Activated effector memory CD4-positive, alpha-beta T cell treated with anti-CD3 and anti-CD28 coated beads, Interleukin-2, amount 50 U/mL, for 16 hours (primary cell): ENCODE data around the gene RTN4.
"Not testable (repeated sequence)": the region's sequence is repeated elsewhere in the genome, so short reads cannot be mapped to it uniquely, and the experiment has no call there.

Source experiments
- DNase-seq: peaks from one replicate; pipeline ENCODE4 v3.0.0-alpha.2; 2020

RTN4 gene

GRCh38 chr2:55009277-55010060 lies 40.8 kb downstream of the RTN4 start:
- no peak for DNase-seq

- no peak for DNase-seq
Measured at GRCh38 chr2:55006306-55006705, 43.9 kb downstream of the RTN4 start.

GRCh38 chr2:55003706-55004639 lies 46.3 kb downstream of the RTN4 start:
- DNase-seq = no peak

GRCh38 chr2:55001716-55002115 lies 48.5 kb downstream of the RTN4 start:
- DNase-seq = no peak

GRCh38 chr2:55000341-55000740 lies 49.9 kb downstream of the RTN4 start:
- no peak for DNase-seq

- DNase-seq = no peak
Measured at GRCh38 chr2:54999182-54999581, 51.1 kb downstream of the RTN4 start.

GRCh38 chr2:54997826-54998225 lies 52.4 kb downstream of the RTN4 start:
- DNase-seq = no peak

- DNase-seq = no peak
Measured at GRCh38 chr2:54995553-54995952, 54.7 kb downstream of the RTN4 start.

GRCh38 chr2:54990694-54991093 lies 59.6 kb downstream of the RTN4 start:
- not testable (repeated sequence) for DNase-seq

GRCh38 chr2:54988612-54989011 lies 61.6 kb downstream of the RTN4 start:
- no peak for DNase-seq

GRCh38 chr2:54986264-54986663 lies 64.0 kb downstream of the RTN4 start:
- no peak for DNase-seq

- no peak for DNase-seq
Measured at GRCh38 chr2:54984476-54984875, 65.8 kb downstream of the RTN4 start.

- DNase-seq = no peak
Measured at GRCh38 chr2:54983345-54984220, 66.7 kb downstream of the RTN4 start.

- no peak for DNase-seq
Measured at GRCh38 chr2:54981385-54981784, 68.9 kb downstream of the RTN4 start.

GRCh38 chr2:54979321-54980044 lies 70.8 kb downstream of the RTN4 start:
- DNase-seq = no peak

GRCh38 chr2:54977149-54977548 lies 73.1 kb downstream of the RTN4 start:
- no peak for DNase-seq

GRCh38 chr2:54975598-54976492 lies 74.4 kb downstream of the RTN4 start:
- no peak for DNase-seq

- DNase-seq = no peak
Measured at GRCh38 chr2:54975175-54975574, 75.1 kb downstream of the RTN4 start.

GRCh38 chr2:54969940-54970338 lies 80.3 kb downstream of the RTN4 start:
- no peak for DNase-seq

- no peak for DNase-seq
Measured at GRCh38 chr2:54969295-54969939, 80.8 kb downstream of the RTN4 start.
